Activated CD8-positive, alpha-beta T cell treated with anti-CD3 and anti-CD28 coated beads, Interleukin-2, amount 10 ng/mL, durations not matched to agents 7 days and 5 days (primary cell): ENCODE measurements around the gene OR1J4. TPM values are rescaled to one million over a fixed set of nuclear protein-coding genes. Genes with fewer than 3 reads are reported as not detected.
"Not testable (repeated sequence)": the region's sequence is repeated elsewhere in the genome, so short reads cannot be mapped to it uniquely, and the experiment has no call there.

Experiments used
- ATAC-seq: fragments of 150-1000 bp; cut with Tn5 transposase; one replicate; pipeline ENCODE4 v1.10.0; 2021; ENCODE audit warnings: moderate library complexity
- CTCF ChIA-PET: fragments of 350-600 bp; sonication (Branson Sonifier 250); formaldehyde crosslinking; loops from one replicate; lab custom pipeline; 2021; ENCODE audit warnings: antibody characterized with exemption; lab: Charles Lee
- POLR2A ChIA-PET: fragments of 350-600 bp; sonication (Branson Sonifier 250); formaldehyde crosslinking; loops from one replicate; lab custom pipeline; 2021; ENCODE audit warnings: antibody characterized with exemption; lab: Charles Lee
- DNase-seq: peaks from one replicate; pipeline ENCODE4 v3.0.0-alpha.2; 2020
- H3K27ac Mint-ChIP-seq: one replicate; pipeline ENCODE4 v1.8.0; 2021; ENCODE audit warnings: mild to moderate bottlenecking, mixed read lengths
- H3K27me3 Mint-ChIP-seq: one replicate; pipeline ENCODE4 v1.8.0; 2021; ENCODE audit warnings: low read depth, mixed read lengths
- H3K36me3 Mint-ChIP-seq: one replicate; pipeline ENCODE4 v1.8.0; 2021; ENCODE audit warnings: low read depth, mixed read lengths
- H3K4me1 Mint-ChIP-seq: one replicate; pipeline ENCODE4 v1.8.0; 2021; ENCODE audit warnings: low read depth, mixed read lengths
- H3K4me3 Mint-ChIP-seq: one replicate; pipeline ENCODE4 v1.8.0; 2021; ENCODE audit warnings: mild to moderate bottlenecking, mixed read lengths
- H3K9me3 Mint-ChIP-seq: one replicate; pipeline ENCODE4 v1.8.0; 2022; ENCODE audit warnings: mixed read lengths; ENCODE audit not compliant: insufficient read depth
- total RNA-seq, 2 experiments: library from RNA; stranded (reverse); gene quantifications; one replicate each; pipeline ENCODE4 v1.2.3, GENCODE V29; 2021

OR1J4 gene
- total RNA-seq, 2 experiments from 2014 or later: not detected

DNA sequence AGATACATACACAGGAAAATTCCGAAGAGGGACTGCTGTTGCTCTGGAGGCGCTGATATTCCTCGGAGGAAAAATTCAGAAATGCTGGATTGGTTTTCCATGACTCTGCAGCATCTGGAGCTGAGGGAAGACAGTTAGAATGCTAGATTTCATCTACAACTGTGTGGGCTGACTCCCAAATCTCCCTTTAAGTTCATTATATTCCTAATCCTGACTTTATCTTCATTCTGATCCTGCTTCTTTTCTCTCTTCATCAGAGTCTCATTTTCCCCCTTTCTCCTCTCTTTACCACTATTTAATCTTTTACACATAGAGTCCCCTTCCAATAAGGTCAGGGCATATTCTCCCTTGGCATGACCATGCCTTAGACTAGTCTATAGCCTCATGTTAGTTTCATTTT lies 8.3 kb downstream of the OR1J4 start, which contains the start of gene OR1N1:
TSS of gene OR1N1 (minus strand) at position 101 of the 400 bp plus-strand sequence. CDS start at position 101, 0 bp downstream.
- ChIA-PET CTCF (no interaction called here), POLR2A (no interaction called here)
- Mint-ChIP-seq H3K4me1 (no peaks in the 10 kb centered on the region), H3K4me3 (no peak within 1 kb of the TSS), H3K27ac (no peak within 1 kb of the TSS), H3K36me3 (no peaks in the 10 kb centered on the region), H3K27me3 (peaks cover 10% of the 10 kb centered on the region), H3K9me3 (no peaks in the 10 kb centered on the region)
- ATAC-seq (no peak), DNase-seq (no peak)

DNA sequence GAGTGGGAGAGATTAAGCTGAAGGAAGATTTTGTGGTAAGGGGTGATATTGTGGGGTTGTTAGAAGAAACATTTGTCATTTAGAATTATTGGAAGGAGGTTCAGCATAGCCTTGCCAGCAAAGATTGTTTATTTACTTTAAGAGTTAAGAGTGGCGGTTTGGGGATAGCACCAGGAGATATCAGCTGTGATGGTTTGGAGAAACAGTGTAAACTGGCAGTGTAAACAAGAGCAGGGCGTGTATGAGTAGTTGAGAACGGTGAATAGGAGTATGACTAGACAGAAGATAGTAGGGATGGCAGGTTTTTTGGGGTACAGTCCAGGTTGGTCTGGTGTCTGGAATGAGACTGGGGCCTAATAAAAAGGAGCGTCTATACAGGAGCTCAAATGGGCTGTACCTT lies 12.2 kb downstream of the OR1J4 start:
- H3K4me3 Mint-ChIP-seq, DNase-seq, H3K9me3 Mint-ChIP-seq, H3K27me3 Mint-ChIP-seq, ATAC-seq, H3K27ac Mint-ChIP-seq, H3K4me1 Mint-ChIP-seq, CTCF ChIA-PET, POLR2A ChIA-PET, H3K36me3 Mint-ChIP-seq: not testable (repeated sequence)

DNA sequence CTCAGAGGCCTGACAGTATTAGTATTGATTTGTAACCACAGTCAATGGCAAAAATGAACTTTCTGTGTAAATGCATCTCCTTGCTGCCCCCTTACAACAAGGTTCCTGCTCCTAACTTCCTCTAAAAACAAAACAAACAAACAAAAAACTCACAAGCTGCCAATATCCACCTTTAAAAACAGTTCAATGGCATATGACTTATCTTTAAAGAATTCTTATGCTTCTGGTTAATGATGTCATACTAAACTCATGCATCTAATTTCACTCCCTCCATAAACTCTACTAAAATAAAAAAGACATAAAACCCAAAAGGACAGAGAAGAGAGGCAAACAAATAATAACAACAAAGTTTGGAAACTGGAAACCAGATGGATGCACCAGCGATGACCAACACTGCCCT lies 17.2 kb downstream of the OR1J4 start:
- ChIA-PET POLR2A (no interaction called here), CTCF (no interaction called here)
- Mint-ChIP-seq H3K4me1 (no peaks in the 10 kb centered on the region), H3K9me3 (no peaks in the 10 kb centered on the region), H3K27me3 (peaks cover 3% of the 10 kb centered on the region), H3K36me3 (no peaks in the 10 kb centered on the region), H3K4me3 (no peak overlapping the region), H3K27ac (no peak overlapping the region)
- ATAC-seq (no peak), DNase-seq (no peak)

DNA sequence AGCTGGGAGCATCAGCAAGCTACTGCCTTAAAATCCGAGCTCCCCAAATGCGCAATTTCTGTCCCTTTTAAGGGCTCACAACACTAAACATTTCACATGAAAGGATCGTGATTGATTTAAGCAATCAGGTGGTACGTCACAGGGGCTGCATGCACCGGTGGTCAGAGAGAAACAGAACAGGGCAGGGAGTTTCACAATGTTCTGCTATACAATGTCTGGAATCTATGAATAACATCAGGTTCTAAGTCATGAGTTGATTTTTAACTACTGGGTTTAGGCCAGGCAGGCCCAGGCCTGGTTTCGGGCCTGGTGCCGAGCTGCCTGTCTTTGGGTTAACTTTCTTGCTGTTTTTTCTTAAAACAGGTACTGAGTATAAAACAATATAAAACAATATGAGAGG lies 18.1 kb downstream of the OR1J4 start:
- H3K9me3 Mint-ChIP-seq, H3K27me3 Mint-ChIP-seq, H3K4me1 Mint-ChIP-seq, H3K4me3 Mint-ChIP-seq, CTCF ChIA-PET, H3K36me3 Mint-ChIP-seq, ATAC-seq, POLR2A ChIA-PET, DNase-seq, H3K27ac Mint-ChIP-seq: not testable (repeated sequence)

DNA sequence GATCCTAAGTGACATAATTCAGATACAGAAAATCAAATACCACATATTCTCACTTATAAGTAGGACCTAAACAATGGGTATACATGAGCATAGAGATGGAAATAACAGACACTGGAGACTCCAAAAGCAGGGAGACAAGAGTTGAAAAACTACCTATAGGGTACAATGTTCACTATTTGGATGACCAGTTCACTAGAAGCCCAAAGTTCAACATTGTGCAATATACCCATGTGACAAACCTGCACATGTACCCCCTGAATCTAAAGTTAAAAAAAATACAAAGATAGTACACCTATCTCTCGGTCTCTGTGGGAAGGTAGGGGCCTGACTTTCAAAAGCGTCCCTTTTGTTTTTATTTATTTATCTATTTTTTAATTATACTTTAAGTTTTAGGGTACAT lies 19.8 kb downstream of the OR1J4 start:
- H3K27me3 Mint-ChIP-seq: peaks cover 9% of the 10 kb centered on the region
- H3K9me3 Mint-ChIP-seq: no peaks in the 10 kb centered on the region
- no peaks in the 10 kb centered on the region for H3K36me3 Mint-ChIP-seq
- no peak for ATAC-seq
- no peaks in the 10 kb centered on the region for H3K4me1 Mint-ChIP-seq
- H3K4me3 Mint-ChIP-seq: no peak overlapping the region
- DNase-seq: no peak
- CTCF ChIA-PET: no interaction called here
- H3K27ac Mint-ChIP-seq: no peak overlapping the region
- POLR2A ChIA-PET: no interaction called here

DNA sequence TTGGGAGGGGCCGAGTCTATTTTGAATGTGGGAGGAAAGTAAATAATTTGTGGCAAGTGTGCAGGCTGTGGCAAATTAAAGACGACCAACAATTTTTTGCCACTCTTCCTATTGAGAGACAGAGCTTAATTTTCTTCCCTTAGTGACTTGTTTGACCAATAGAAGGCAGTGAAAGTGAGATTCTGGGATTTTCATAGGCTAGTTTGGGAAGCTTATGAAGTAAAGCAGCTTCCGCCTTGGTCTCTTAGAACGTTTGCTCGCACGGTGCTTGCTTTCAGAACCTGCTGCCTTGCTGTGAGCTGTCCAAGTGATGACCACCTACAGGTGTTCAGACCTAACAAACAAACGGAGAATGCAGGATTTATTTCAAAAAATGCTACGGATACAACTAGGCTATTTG lies 27.3 kb downstream of the OR1J4 start:
- no peaks in the 10 kb centered on the region for H3K9me3 Mint-ChIP-seq
- CTCF ChIA-PET: no interaction called here
- H3K27ac Mint-ChIP-seq: no peak overlapping the region
- ATAC-seq: no peak
- H3K4me3 Mint-ChIP-seq: no peak overlapping the region
- no peaks in the 10 kb centered on the region for H3K4me1 Mint-ChIP-seq
- H3K27me3 Mint-ChIP-seq: peaks cover 25% of the 10 kb centered on the region
- DNase-seq: no peak
- POLR2A ChIA-PET: no interaction called here
- no peaks in the 10 kb centered on the region for H3K36me3 Mint-ChIP-seq

DNA sequence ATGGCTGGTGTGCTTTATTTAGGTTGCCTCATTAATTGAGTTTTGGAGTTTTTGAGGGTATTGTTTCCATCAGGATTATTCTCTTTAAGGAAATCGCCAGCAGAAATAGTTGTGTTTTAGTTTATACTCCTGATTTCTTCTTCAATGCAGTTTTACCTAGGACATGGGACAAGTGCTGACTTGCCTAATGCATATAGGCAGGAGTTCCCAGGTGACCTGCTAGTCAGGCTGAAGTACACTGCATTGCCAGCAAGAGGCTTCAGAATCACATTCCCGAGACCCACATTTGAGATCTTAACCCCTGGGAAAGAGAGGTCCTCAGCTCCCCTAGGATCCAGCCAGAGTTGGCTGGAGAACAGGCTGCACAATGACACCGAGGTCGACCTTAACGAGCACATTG lies 32.4 kb downstream of the OR1J4 start:
- ChIA-PET POLR2A (no interaction called here), CTCF (no interaction called here)
- peaks cover 38% of the 10 kb centered on the region for H3K27me3 Mint-ChIP-seq

DNA sequence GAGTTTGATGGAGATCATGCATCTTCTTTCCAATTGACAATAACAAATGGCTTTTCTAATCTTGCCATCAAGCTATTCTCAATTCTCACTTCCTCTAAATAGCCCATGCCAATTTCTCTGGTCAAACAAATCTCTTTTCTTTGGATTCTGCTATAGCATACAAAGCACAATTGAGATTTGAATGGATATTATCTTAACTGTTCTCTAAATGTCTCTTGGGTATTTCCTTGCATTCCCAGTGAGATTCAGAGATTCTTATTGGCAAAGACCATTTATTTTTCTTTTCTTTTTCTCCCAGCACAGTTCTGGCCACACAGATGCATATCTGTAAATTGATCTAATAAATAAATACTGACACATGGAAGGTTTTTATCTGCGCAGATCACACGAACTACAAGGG lies 33.9 kb downstream of the OR1J4 start, which contains the start of gene OR1N2:
TSS of gene OR1N2 (plus strand) at position 301 of the 400 bp plus-strand sequence. CDS start 100 bp downstream, outside the sequence.
- ATAC-seq: no peak
- Mint-ChIP-seq H3K4me3 (no peak within 1 kb of the TSS), H3K27ac (no peak within 1 kb of the TSS), H3K9me3 (no peaks in the 10 kb centered on the region), H3K36me3 (no peaks in the 10 kb centered on the region), H3K27me3 (peaks cover 35% of the 10 kb centered on the region), H3K4me1 (no peaks in the 10 kb centered on the region)
- ChIA-PET CTCF (no interaction called here), POLR2A (no interaction called here)
- DNase-seq: no peak

More for the DNA sequence above, 32.4 kb downstream of the OR1J4 start:
- no peak overlapping the region for H3K27ac Mint-ChIP-seq
- DNase-seq (no peak), ATAC-seq (no peak)
- H3K4me3 Mint-ChIP-seq: no peak overlapping the region
- H3K9me3 Mint-ChIP-seq: no peaks in the 10 kb centered on the region
- H3K36me3 Mint-ChIP-seq: no peaks in the 10 kb centered on the region
- H3K4me1 Mint-ChIP-seq: no peaks in the 10 kb centered on the region

DNA sequence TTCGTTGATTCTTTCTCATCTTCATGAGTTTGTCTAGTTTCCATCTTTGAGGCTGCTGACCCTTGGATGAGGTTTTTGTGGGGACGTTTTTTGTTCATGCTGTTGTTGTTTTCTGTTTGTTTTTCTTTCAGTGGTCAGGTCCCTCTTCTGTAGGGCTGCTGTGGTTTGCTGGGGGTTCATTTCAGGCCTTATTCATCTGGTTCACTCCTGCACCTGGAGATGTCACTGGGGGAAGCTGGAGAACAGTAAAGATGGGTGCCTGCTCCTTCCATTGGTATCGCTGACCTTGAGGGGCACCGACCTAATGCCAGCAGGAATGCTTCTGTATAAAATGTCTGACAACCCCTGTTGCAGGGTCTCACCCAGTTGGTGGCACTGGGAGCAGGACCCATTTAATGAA lies 42.5 kb downstream of the OR1J4 start:
- peaks cover 11% of the 10 kb centered on the region for H3K36me3 Mint-ChIP-seq
- H3K27ac Mint-ChIP-seq: peak overlapping the region; percentile 21
- POLR2A ChIA-PET: no interaction called here
- H3K27me3 Mint-ChIP-seq: peaks cover 13% of the 10 kb centered on the region
- CTCF ChIA-PET: interaction anchor here (2.4 kb wide), 1 partner anchor 11 kb away, joined by 6 read pairs; no protein-coding TSS in a partner anchor
- H3K4me3 Mint-ChIP-seq: no peak overlapping the region
- DNase-seq: no peak
- H3K4me1 Mint-ChIP-seq: peaks cover 26% of the 10 kb centered on the region
- no peaks in the 10 kb centered on the region for H3K9me3 Mint-ChIP-seq
- ATAC-seq: no peak

DNA sequence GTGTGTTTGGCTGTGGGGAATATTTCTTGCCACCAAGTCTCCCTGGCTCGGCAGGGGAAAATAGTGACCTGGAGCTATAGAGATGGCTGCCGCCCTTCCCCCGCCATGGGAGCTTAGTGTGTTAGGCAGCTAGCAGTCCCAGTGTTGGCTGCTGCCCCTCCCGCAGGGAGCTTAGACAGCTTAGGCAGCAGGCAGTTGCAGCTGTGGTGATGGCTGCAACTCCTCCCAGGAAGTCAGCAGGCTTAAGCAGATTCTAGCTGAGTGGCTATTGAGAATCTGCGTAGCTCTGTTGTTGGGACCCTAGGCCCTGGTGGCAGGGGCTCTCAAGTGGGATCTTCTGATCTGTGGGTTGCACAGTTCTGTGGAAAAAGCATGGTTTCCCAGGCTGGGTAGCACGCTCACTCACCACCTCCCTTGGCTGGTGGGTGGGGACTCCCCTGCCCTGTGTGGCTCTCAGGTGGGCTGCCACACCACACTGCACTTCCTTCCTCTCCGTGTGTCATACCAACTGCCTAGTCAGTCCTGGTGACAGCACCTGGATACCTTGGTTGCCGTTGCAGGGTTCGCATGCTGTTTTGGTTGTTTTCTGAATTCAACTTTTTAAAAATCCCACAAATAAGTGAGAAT lies 43.3 kb downstream of the OR1J4 start:
- Mint-ChIP-seq H3K4me1 (peaks cover 26% of the 10 kb centered on the region), H3K27me3 (peaks cover 13% of the 10 kb centered on the region), H3K9me3 (no peaks in the 10 kb centered on the region), H3K27ac (peak overlapping the region; percentile 85), H3K4me3 (peak overlapping the region; percentile 52), H3K36me3 (peaks cover 11% of the 10 kb centered on the region)
- DNase-seq (peak; percentile 70), ATAC-seq (peak; percentile 92)
- CTCF ChIA-PET: interaction anchor here (2.4 kb wide), 1 partner anchor 10 kb away, joined by 6 read pairs; no protein-coding TSS in a partner anchor
- POLR2A ChIA-PET: no interaction called here

DNA sequence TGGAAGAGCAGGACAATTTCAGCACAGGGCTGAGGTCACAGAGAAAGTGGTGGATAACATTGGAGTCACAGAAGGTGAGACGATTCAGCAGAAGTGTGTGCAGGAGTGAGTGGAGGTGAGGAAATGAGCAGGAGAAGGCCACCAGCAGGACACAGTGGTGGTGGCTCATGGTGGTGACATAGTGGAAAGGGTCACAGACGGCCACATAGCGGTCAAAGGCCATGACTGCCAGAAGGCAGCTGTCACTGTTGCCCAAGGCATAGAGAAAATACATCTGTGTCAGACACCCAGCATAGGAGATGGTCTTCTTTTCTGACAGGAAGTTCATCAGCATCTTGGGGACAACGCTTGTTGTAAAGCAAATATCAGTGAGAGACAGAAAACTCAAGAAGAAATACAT lies 49.0 kb downstream of the OR1J4 start:
- H3K36me3 Mint-ChIP-seq: no peaks in the 10 kb centered on the region
- H3K27ac Mint-ChIP-seq: no peak overlapping the region
- H3K4me3 Mint-ChIP-seq: no peak overlapping the region
- ATAC-seq: no peak
- POLR2A ChIA-PET: no interaction called here
- DNase-seq: no peak
- H3K27me3 Mint-ChIP-seq: no peaks in the 10 kb centered on the region
- H3K4me1 Mint-ChIP-seq: peaks cover 18% of the 10 kb centered on the region
- no peaks in the 10 kb centered on the region for H3K9me3 Mint-ChIP-seq
- CTCF ChIA-PET: interaction anchor here (1.1 kb wide), 1 partner anchor 17 kb away, joined by 3 read pairs; no protein-coding TSS in a partner anchor
